ENCODE results near the gene LHFPL2.

- TF ChIP-seq RAD21 (IDR thresholded peaks at IDR 0.05; ENCODE audit: low read length) (no peak), CTCF (IDR thresholded peaks at IDR 0.05) (no peak), RXRA (IDR thresholded peaks at IDR 0.05; ENCODE audit: borderline replicate concordance, low read depth) (no peak), TCF12 (IDR thresholded peaks at IDR 0.05) (no peak), POLR2AphosphoS5 (IDR thresholded peaks at IDR 0.05; ENCODE audit: low read depth, low read length) (no peak), MXI1 (IDR thresholded peaks at IDR 0.05; ENCODE audit: low read depth, low read length) (no peak)
Observed at GRCh38 chr5:78603636-78604175, 44.9 kb downstream of the LHFPL2 start.
